ENCODE data around the gene MFSD12. TPM values are rescaled to one million over a fixed set of nuclear protein-coding genes. Genes with fewer than 3 reads are reported as not detected.

Gene MFSD12
- polyA plus RNA-seq, 1 experiment = 23.7 TPM

- Histone ChIP-seq H3K27ac (ENCODE audit: low read depth, low read length) (no peak overlapping the region), H3K9me3 (ENCODE audit: control insufficient read depth, insufficient read depth, low read length) (no peaks in the 10 kb centered on the region; the same call in 1 of the 2 replicates), H3K4me3 (ENCODE audit: low read depth, low read length) (no peak overlapping the region), H3K27me3 (ENCODE audit: control insufficient read depth, insufficient read depth, low read length) (no peaks in the 10 kb centered on the region)
- no peak for DNase-seq (ENCODE audit: low read depth, low spot score)
- no peak for TF ChIP-seq CTCF (IDR thresholded peaks at IDR 0.05; ENCODE audit: low read depth, low read length)
- ChIA-PET CTCF (interaction anchor here (0.5 to 1.8 kb wide), 2 partner anchors 56 to 193 kb away, joined by 3 to 6 read pairs; no protein-coding TSS in a partner anchor), POLR2A (no interaction called here)
These were observed 59.4 kb downstream of the MFSD12 start for GRCh38 chr19:3497757-3498520.

GRCh38 chr19:3496392-3497273 lies 60.8 kb downstream of the MFSD12 start:
- Histone ChIP-seq H3K27me3 (ENCODE audit: control insufficient read depth, insufficient read depth, low read length) (no peaks in the 10 kb centered on the region), H3K4me3 (ENCODE audit: low read depth, low read length) (no peak overlapping the region), H3K27ac (ENCODE audit: low read depth, low read length) (no peak overlapping the region), H3K9me3 (ENCODE audit: control insufficient read depth, insufficient read depth, low read length) (no peaks in the 10 kb centered on the region; the same call in 1 of the 2 replicates)
- CTCF ChIA-PET = no interaction called here
- TF ChIP-seq CTCF (IDR thresholded peaks at IDR 0.05; ENCODE audit: low read depth, low read length) = no peak
- POLR2A ChIA-PET = no interaction called here
- no peak for DNase-seq (ENCODE audit: low read depth, low spot score)

- Histone ChIP-seq H3K9me3 (ENCODE audit: control insufficient read depth, insufficient read depth, low read length) (no peaks in the 10 kb centered on the region; the same call in 1 of the 2 replicates), H3K27me3 (ENCODE audit: control insufficient read depth, insufficient read depth, low read length) (no peaks in the 10 kb centered on the region), H3K4me3 (ENCODE audit: low read depth, low read length) (no peak overlapping the region), H3K27ac (ENCODE audit: low read depth, low read length) (no peak overlapping the region)
- POLR2A ChIA-PET = interaction anchor here (0.6 to 0.8 kb wide), 4 partner anchors 24 to 939 kb away, joined by 5 to 13 read pairs (median 6); no protein-coding TSS in a partner anchor
- DNase-seq (ENCODE audit: low read depth, low spot score) = no peak
- TF ChIP-seq CTCF (IDR thresholded peaks at IDR 0.05; ENCODE audit: low read depth, low read length) = no peak
- CTCF ChIA-PET = interaction anchor here (1.2 to 2.2 kb wide), 2 partner anchors 10 to 190 kb away, joined by 4 to 11 read pairs; no protein-coding TSS in a partner anchor
These were observed 62.8 kb downstream of the MFSD12 start for GRCh38 chr19:3494559-3494958.

Small RNAs within 50 kb of the gene (small RNA-seq; reads per million reads assigned to genes)
- gene AC005786.1 (ENCODE audit: insufficient read length, low read depth) (not detected), gene RF00212 (ENCODE audit: insufficient read length, low read depth) (not detected)

Other genes with a start within 250 kb of the MFSD12 start
- gene NFIC, start 191.0 kb downstream of the MFSD12 start, polyA plus RNA-seq (2011; rRNA removed) = 3.9 and 7.7 TPM in 2 replicates
- gene SMIM24, start 77.1 kb downstream of the MFSD12 start, polyA plus RNA-seq (2011; rRNA removed) = 0.19 TPM in 1 of 2 replicates, not detected in the other
- gene SMIM44, start 74.1 kb downstream of the MFSD12 start, polyA plus RNA-seq (2011; rRNA removed) = not detected in 2 replicates
- gene DOHH, start 56.9 kb downstream of the MFSD12 start, polyA plus RNA-seq (2011; rRNA removed) = 3.4 and 4.2 TPM in 2 replicates
- 21.2 and 31.3 TPM in 2 replicates for gene FZR1, start 51.3 kb downstream of the MFSD12 start, polyA plus RNA-seq (2011; rRNA removed)
- gene TEKTIP1, start 18.4 kb downstream of the MFSD12 start, polyA plus RNA-seq (2011; rRNA removed) = not detected in 2 replicates
- 30.5 and 36.8 TPM in 2 replicates for gene HMG20B, start 15.4 kb upstream of the MFSD12 start, polyA plus RNA-seq (2011; rRNA removed)
- gene GIPC3, start 27.9 kb upstream of the MFSD12 start, polyA plus RNA-seq (2011; rRNA removed) = 0.30 and 0.41 TPM in 2 replicates
- 0.84 and 0.99 TPM in 2 replicates for gene TBXA2R, start 49.3 kb upstream of the MFSD12 start, polyA plus RNA-seq (2011; rRNA removed)
- gene CACTIN, start 69.2 kb upstream of the MFSD12 start, polyA plus RNA-seq (2011; rRNA removed) = 9.3 and 11.2 TPM in 2 replicates
- gene PIP5K1C, start 142.9 kb upstream of the MFSD12 start, polyA plus RNA-seq (2011; rRNA removed) = 10.3 and 17.2 TPM in 2 replicates
- not detected in 2 replicates for gene TJP3, start 150.8 kb upstream of the MFSD12 start, polyA plus RNA-seq (2011; rRNA removed)
- gene APBA3, start 204.1 kb upstream of the MFSD12 start, polyA plus RNA-seq (2011; rRNA removed) = 5.4 and 9.9 TPM in 2 replicates
- 31.2 and 36.9 TPM in 2 replicates for gene MRPL54, start 205.1 kb upstream of the MFSD12 start, polyA plus RNA-seq (2011; rRNA removed)
- not detected in 2 replicates for gene RAX2, start 214.6 kb upstream of the MFSD12 start, polyA plus RNA-seq (2011; rRNA removed)
- gene MATK, start 228.8 kb upstream of the MFSD12 start, polyA plus RNA-seq (2011; rRNA removed) = not detected in 2 replicates

Data from AG04450 (cell line).